NCI-H510A treated with DMSO at 0.1 percent for 48 hours (cell line): ENCODE results near the gene SPDYE2B.
"Not testable (repeated sequence)": the region's sequence is repeated elsewhere in the genome, so short reads cannot be mapped to it uniquely, and the experiment has no call there.

Experiments used
- DNase-seq: peaks from one replicate; lab custom pipeline; 2025; lab: John Stamatoyannopoulos, UW

The SPDYE2B gene

GRCh38 chr7:102698962-102699750 is 49.0 kb downstream of the SPDYE2B start:
- not testable (repeated sequence) for DNase-seq
